ENCODE measurements around the gene DNAL1. TPM values are rescaled to one million over a fixed set of nuclear protein-coding genes. Genes with fewer than 3 reads are reported as not detected.

The DNAL1 gene
- total RNA-seq, 1 experiment from 2014 or later, result 28.1 TPM

DNA sequence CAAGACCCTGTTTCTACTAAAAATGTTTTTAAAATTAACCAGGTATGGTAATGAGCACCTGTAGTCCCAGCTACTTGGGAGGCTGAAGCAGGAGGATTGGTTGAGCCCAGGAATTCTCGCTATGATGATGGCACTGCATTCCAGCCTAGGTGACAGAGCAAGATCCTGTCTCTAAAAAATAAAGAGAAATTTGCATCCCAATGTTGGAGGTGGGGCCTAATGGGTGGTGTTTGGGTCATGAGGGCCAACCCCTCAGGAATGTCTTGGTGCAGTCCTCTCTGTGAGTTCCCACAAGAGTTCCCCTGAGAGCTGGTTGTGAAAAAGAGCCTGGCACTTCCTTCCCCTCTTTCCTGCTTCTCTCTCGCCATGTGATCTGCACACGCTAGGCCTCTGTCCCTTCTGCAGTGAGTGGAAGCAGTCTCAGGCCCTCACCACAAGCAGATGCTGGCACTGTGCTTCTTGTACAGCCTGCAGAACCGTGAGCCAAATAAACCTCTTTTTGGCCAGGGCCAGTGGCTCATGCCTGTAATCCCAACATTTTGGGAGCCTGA lies 21.2 kb upstream of the DNAL1 start:
- TF ChIP-seq, protein P1, sequence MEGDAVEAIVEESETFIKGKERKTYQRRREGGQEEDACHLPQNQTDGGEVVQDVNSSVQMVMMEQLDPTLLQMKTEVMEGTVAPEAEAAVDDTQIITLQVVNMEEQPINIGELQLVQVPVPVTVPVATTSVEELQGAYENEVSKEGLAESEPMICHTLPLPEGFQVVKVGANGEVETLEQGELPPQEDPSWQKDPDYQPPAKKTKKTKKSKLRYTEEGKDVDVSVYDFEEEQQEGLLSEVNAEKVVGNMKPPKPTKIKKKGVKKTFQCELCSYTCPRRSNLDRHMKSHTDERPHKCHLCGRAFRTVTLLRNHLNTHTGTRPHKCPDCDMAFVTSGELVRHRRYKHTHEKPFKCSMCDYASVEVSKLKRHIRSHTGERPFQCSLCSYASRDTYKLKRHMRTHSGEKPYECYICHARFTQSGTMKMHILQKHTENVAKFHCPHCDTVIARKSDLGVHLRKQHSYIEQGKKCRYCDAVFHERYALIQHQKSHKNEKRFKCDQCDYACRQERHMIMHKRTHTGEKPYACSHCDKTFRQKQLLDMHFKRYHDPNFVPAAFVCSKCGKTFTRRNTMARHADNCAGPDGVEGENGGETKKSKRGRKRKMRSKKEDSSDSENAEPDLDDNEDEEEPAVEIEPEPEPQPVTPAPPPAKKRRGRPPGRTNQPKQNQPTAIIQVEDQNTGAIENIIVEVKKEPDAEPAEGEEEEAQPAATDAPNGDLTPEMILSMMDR (conservative IDR thresholded peaks at IDR 0.05; ENCODE audit: low read depth, low read length), result no peak
- TF ChIP-seq EZH2 (IDR thresholded peaks at IDR 0.05; ENCODE audit: borderline replicate concordance, low read depth, low read length, poor library complexity, severe bottlenecking), result no peak
- CTCF ChIA-PET, result no interaction called here
- no peak overlapping the region for H3K27ac ChIP-seq (ENCODE audit: low read depth, low read length, poor library complexity, severe bottlenecking)
- DNase-seq (ENCODE audit: low spot score), result no peak
- intact Hi-C loops (cut with micrococcal nuclease; ENCODE audit: unreplicated experiment), result no loop called here
- H3K4me1 ChIP-seq (ENCODE audit: insufficient read depth, low read length, poor library complexity, severe bottlenecking), result no peaks in the 10 kb centered on the region
- H3K4me3 ChIP-seq (ENCODE audit: low read depth, low read length, poor library complexity, severe bottlenecking), result no peak overlapping the region
- H3K36me3 ChIP-seq (ENCODE audit: insufficient read depth, low read length, poor library complexity, severe bottlenecking), result no peaks in the 10 kb centered on the region
- BruUV-seq (replicated peaks), result no TSS peak
- no peaks in the 10 kb centered on the region for H3K27me3 ChIP-seq (replicated peaks; ENCODE audit: insufficient read depth, low read depth, low read length, poor library complexity)
- POLR2A ChIA-PET (ENCODE audit: low non-redundant PET), result no interaction called here
- H3K9me3 ChIP-seq (ENCODE audit: low read depth, low read length, poor library complexity, severe bottlenecking), result no peaks in the 10 kb centered on the region

DNA sequence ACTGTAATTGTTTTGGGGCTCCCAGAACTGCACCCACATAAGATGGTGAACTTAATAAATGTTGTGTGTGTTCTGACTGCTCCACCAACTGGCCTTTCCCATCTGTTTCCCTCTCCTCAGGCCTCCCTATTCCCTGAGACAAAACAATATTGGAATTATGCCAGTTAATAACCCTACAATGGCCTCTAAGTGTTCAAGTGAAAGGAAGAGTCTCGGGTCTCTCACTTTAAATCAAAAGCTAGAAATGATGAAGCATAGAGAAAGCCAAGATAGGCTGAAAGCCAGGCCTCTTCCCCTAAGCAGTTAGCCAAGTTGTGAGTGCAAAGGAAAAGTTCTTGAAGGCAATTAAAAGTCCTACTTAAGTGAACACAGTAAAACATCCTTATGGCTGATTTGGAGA lies 19.1 kb upstream of the DNAL1 start:
- no peak for DNase-seq (ENCODE audit: low spot score)
- ChIA-PET POLR2A (ENCODE audit: low non-redundant PET) (no interaction called here), CTCF (no interaction called here)
- Histone ChIP-seq H3K27me3 (replicated peaks; ENCODE audit: insufficient read depth, low read depth, low read length, poor library complexity) (no peaks in the 10 kb centered on the region), H3K9me3 (ENCODE audit: low read depth, low read length, poor library complexity, severe bottlenecking) (no peaks in the 10 kb centered on the region), H3K27ac (ENCODE audit: low read depth, low read length, poor library complexity, severe bottlenecking) (no peak overlapping the region), H3K36me3 (ENCODE audit: insufficient read depth, low read length, poor library complexity, severe bottlenecking) (no peaks in the 10 kb centered on the region), H3K4me1 (ENCODE audit: insufficient read depth, low read length, poor library complexity, severe bottlenecking) (no peaks in the 10 kb centered on the region), H3K4me3 (ENCODE audit: low read depth, low read length, poor library complexity, severe bottlenecking) (no peak overlapping the region)
- BruUV-seq (replicated peaks), result no TSS peak
- no peak for TF ChIP-seq EZH2 (IDR thresholded peaks at IDR 0.05; ENCODE audit: borderline replicate concordance, low read depth, low read length, poor library complexity, severe bottlenecking)
- TF ChIP-seq, protein P1 (conservative IDR thresholded peaks at IDR 0.05; ENCODE audit: low read depth, low read length), result no peak
- intact Hi-C loops (cut with micrococcal nuclease; ENCODE audit: unreplicated experiment), result no loop called here

DNA sequence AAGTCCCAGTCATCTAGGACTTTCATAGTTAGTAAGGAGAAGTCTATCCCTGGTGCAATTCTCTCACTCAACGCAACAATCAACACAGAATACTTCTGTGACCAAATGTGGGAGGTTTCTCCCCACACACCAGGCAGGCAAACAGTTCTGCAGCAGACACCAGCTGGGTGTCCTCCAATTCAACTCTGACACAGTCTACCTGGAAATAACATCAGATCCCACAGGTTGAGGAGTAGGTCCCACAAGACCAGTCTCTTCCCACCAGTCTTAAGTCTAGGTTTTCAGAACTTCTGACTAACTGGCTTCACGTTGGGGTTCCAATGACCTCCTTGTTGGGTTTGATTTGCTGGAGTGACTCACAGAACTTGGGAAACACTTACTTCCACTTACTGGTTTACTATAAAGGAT lies 17.6 kb upstream of the DNAL1 start:
- BruUV-seq (replicated peaks), result no TSS peak
- ChIA-PET CTCF (interaction anchor here (0.6 kb wide), 1 partner anchor 117 kb away, joined by 5 read pairs; no protein-coding TSS in a partner anchor), POLR2A (ENCODE audit: low non-redundant PET) (no interaction called here)
- no peak for DNase-seq (ENCODE audit: low spot score)
- TF ChIP-seq, protein P1 (conservative IDR thresholded peaks at IDR 0.05; ENCODE audit: low read depth, low read length), result no peak
- no peak for TF ChIP-seq EZH2 (IDR thresholded peaks at IDR 0.05; ENCODE audit: borderline replicate concordance, low read depth, low read length, poor library complexity, severe bottlenecking)
- intact Hi-C loops (cut with micrococcal nuclease; ENCODE audit: unreplicated experiment), result no loop called here
- Histone ChIP-seq H3K36me3 (ENCODE audit: insufficient read depth, low read length, poor library complexity, severe bottlenecking) (no peaks in the 10 kb centered on the region), H3K27me3 (replicated peaks; ENCODE audit: insufficient read depth, low read depth, low read length, poor library complexity) (no peaks in the 10 kb centered on the region), H3K9me3 (ENCODE audit: low read depth, low read length, poor library complexity, severe bottlenecking) (no peaks in the 10 kb centered on the region), H3K27ac (ENCODE audit: low read depth, low read length, poor library complexity, severe bottlenecking) (no peak overlapping the region), H3K4me1 (ENCODE audit: insufficient read depth, low read length, poor library complexity, severe bottlenecking) (no peaks in the 10 kb centered on the region), H3K4me3 (ENCODE audit: low read depth, low read length, poor library complexity, severe bottlenecking) (no peak overlapping the region)

Data from A673 (cell line).